ENCODE results near the gene SVOPL.

The SVOPL gene

DNA sequence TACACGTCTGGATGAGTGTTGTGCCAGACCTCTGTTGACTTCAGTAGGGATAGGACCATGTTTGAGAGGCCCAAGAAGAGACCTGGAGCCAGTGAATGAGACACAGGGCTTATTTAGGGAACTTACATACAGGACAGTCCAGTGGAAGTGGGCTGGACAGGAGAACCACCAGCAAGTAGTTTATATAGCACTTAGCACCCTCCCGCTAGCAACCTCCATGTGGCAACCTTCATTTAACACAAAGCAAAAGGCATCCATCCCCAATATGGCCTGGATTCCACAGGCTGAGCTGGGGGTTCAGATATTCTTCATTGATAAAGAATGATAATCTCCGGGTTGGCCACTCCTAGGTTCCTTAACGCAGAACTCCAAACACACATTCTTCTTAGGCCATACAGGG lies 147.4 kb downstream of the SVOPL start:
- no peak for DNase-seq

DNA sequence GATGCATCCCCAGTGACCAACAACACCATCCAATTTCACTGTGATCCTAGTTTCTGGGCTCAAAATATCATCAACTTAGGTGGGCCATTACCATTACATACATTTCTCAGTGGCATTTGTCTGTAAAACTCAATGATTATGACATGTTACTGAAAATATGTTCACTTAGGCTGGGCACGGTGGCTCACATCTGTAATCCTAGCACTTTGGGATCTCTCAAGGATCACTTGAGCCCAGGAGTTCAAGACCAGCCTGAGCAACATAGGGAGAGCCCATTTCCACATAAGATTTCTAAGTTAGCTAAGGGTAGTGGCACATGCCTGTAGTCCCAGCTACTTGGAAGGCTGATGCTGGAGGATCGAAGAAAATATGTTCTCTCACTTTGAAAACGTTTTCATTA lies 150.1 kb downstream of the SVOPL start:
- DNase-seq, result no peak

- no peak for DNase-seq
Measured at GRCh38 chr7:138550337-138550736, 150.8 kb downstream of the SVOPL start.

DNA sequence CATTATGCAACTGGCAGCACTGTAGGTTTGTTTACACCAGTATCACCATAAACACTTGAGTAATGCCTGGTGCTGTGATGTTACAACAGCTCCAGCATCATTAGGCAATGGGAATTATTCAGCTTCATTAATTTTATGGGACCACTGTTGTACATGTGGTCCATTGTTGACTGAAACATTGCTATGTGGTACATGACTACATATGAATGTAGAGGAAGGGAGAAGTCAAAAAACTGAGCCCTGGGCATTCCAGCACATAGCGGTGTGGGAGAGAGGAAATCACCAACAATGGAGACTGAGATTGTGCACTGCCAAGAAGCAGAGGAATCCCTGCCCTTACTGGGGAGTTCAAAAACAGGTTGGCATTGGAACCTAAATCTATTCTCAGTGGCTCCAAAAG lies 152.1 kb downstream of the SVOPL start:
- DNase-seq, result no peak

- DNase-seq, result no peak
Measured at GRCh38 chr7:138546829-138547228, 154.3 kb downstream of the SVOPL start.

GRCh38 chr7:138546064-138546619 lies 155.0 kb downstream of the SVOPL start:
- no peak for DNase-seq

- no peak for DNase-seq
Measured at GRCh38 chr7:138545123-138545522, 156.0 kb downstream of the SVOPL start.

All from HCEC 1CT (cell line).